ENCODE data around the gene MRAS. TPM values are rescaled to one million over a fixed set of nuclear protein-coding genes. Genes with fewer than 3 reads are reported as not detected.

Gene MRAS
- total and polyA plus RNA-seq, 3 experiments from 2014 or later = 0.28 to 0.38 (median 0.38) TPM

- Histone ChIP-seq H3K4me1 (ENCODE audit: insufficient read depth, low read length) (peaks cover 7% of the 10 kb centered on the region), H3K4me3 (ENCODE audit: low read length) (no peak overlapping the region), H3K27ac (ENCODE audit: low read depth, low read length) (no peak overlapping the region), H3K27me3 (ENCODE audit: insufficient read depth, low read length, poor library complexity, severe bottlenecking) (no peaks in the 10 kb centered on the region), H3K9me3 (ENCODE audit: low read length) (no peaks in the 10 kb centered on the region), H3K36me3 (ENCODE audit: insufficient read depth, low read length) (no peaks in the 10 kb centered on the region)
- H3K4me1 Mint-ChIP-seq = peaks cover 21 to 30% (median 28%) of the 10 kb centered on the region in 3 donors
- DNase-seq = no peak
- peak overlapping the region in 6 of 8 donors; percentile 26 to 98 (median 64) for H3K27ac Mint-ChIP-seq
- POLR2A ChIA-PET = no interaction called here
- CTCF ChIA-PET = interaction anchor here (1.0 to 1.8 kb wide), 3 partner anchors 15 to 144 kb away, joined by 3 to 4 read pairs (median 4); partner anchors contain the start of gene ARMC8
- no peaks in the 10 kb centered on the region for H3K9me3 Mint-ChIP-seq
- peaks cover 0 to 4% of the 10 kb centered on the region in 2 donors for H3K27me3 Mint-ChIP-seq
- H3K4me3 Mint-ChIP-seq = peak overlapping the region in 4 of 7 donors; percentile 3 to 95 (median 44)
- H3K36me3 Mint-ChIP-seq = peaks cover 0 to 5% (median 0%) of the 10 kb centered on the region in 3 donors
Observed at GRCh38 chr3:138331143-138331894, 17.1 kb upstream of the MRAS start.

GRCh38 chr3:138332472-138333073, 15.8 kb upstream of the MRAS start:
- Mint-ChIP-seq H3K27ac (peak overlapping the region in 5 of 8 donors; percentile 4 to 86 (median 55)), H3K27me3 (peaks cover 0 to 4% of the 10 kb centered on the region in 2 donors), H3K36me3 (peaks cover 0 to 5% (median 0%) of the 10 kb centered on the region in 3 donors), H3K4me3 (peak overlapping the region in 1 of 7 donors; percentile 74), H3K4me1 (peaks cover 21 to 30% (median 27%) of the 10 kb centered on the region in 3 donors), H3K9me3 (no peaks in the 10 kb centered on the region)
- peak in 1 of 5 donors; percentile 10 for DNase-seq
- CTCF ChIA-PET = interaction anchor here (1.1 kb wide), 1 partner anchor 9 kb away, joined by 3 read pairs; no protein-coding TSS in a partner anchor
- H3K9me3 ChIP-seq (ENCODE audit: low read length) = no peaks in the 10 kb centered on the region
- no peaks in the 10 kb centered on the region for H3K36me3 ChIP-seq (ENCODE audit: insufficient read depth, low read length)
- POLR2A ChIA-PET = no interaction called here
- peaks cover 7% of the 10 kb centered on the region for H3K4me1 ChIP-seq (ENCODE audit: insufficient read depth, low read length)
- H3K27ac ChIP-seq (ENCODE audit: low read depth, low read length) = no peak overlapping the region
- no peak overlapping the region for H3K4me3 ChIP-seq (ENCODE audit: low read length)
- no peaks in the 10 kb centered on the region for H3K27me3 ChIP-seq (ENCODE audit: insufficient read depth, low read length, poor library complexity, severe bottlenecking)

GRCh38 chr3:138334608-138335007, 13.8 kb upstream of the MRAS start:
- peaks cover 0 to 2% of the 10 kb centered on the region in 2 donors for H3K27me3 Mint-ChIP-seq
- POLR2A ChIA-PET = no interaction called here
- Histone ChIP-seq H3K4me1 (ENCODE audit: insufficient read depth, low read length) (no peaks in the 10 kb centered on the region), H3K4me3 (ENCODE audit: low read length) (no peak overlapping the region), H3K27me3 (ENCODE audit: insufficient read depth, low read length, poor library complexity, severe bottlenecking) (no peaks in the 10 kb centered on the region), H3K36me3 (ENCODE audit: insufficient read depth, low read length) (no peaks in the 10 kb centered on the region), H3K27ac (ENCODE audit: low read depth, low read length) (no peak overlapping the region), H3K9me3 (ENCODE audit: low read length) (no peaks in the 10 kb centered on the region)
- no peaks in the 10 kb centered on the region for H3K9me3 Mint-ChIP-seq
- peaks cover 0 to 2% (median 1%) of the 10 kb centered on the region in 3 donors for H3K36me3 Mint-ChIP-seq
- no peak for DNase-seq
- CTCF ChIA-PET = no interaction called here
- peak overlapping the region in 1 of 8 donors; percentile 7 for H3K27ac Mint-ChIP-seq
- peaks cover 9 to 13% (median 10%) of the 10 kb centered on the region in 3 donors for H3K4me1 Mint-ChIP-seq
- no peak overlapping the region for H3K4me3 Mint-ChIP-seq

GRCh38 chr3:138336454-138336999, 11.9 kb upstream of the MRAS start:
- Histone ChIP-seq H3K27me3 (ENCODE audit: insufficient read depth, low read length, poor library complexity, severe bottlenecking) (no peaks in the 10 kb centered on the region), H3K27ac (ENCODE audit: low read depth, low read length) (no peak overlapping the region), H3K9me3 (ENCODE audit: low read length) (no peaks in the 10 kb centered on the region), H3K36me3 (ENCODE audit: insufficient read depth, low read length) (no peaks in the 10 kb centered on the region), H3K4me1 (ENCODE audit: insufficient read depth, low read length) (no peaks in the 10 kb centered on the region), H3K4me3 (ENCODE audit: low read length) (no peak overlapping the region)
- no peaks in the 10 kb centered on the region for H3K9me3 Mint-ChIP-seq
- ChIA-PET CTCF (interaction anchor here (1.3 kb wide), 1 partner anchor 9 kb away, joined by 4 read pairs; no protein-coding TSS in a partner anchor), POLR2A (no interaction called here)
- no peak overlapping the region for H3K27ac Mint-ChIP-seq
- H3K4me1 Mint-ChIP-seq = peaks cover 3 to 6% (median 3%) of the 10 kb centered on the region in 3 donors
- no peak for DNase-seq
- peaks cover 0 to 2% of the 10 kb centered on the region in 2 donors for H3K27me3 Mint-ChIP-seq
- H3K4me3 Mint-ChIP-seq = no peak overlapping the region
- H3K36me3 Mint-ChIP-seq = peaks cover 0 to 1% (median 0%) of the 10 kb centered on the region in 3 donors

GRCh38 chr3:138338244-138338643, 10.1 kb upstream of the MRAS start:
- no peaks in the 10 kb centered on the region for H3K9me3 ChIP-seq (ENCODE audit: low read length)
- no peak overlapping the region for H3K27ac ChIP-seq (ENCODE audit: low read depth, low read length)
- no peak overlapping the region for H3K4me3 ChIP-seq (ENCODE audit: low read length)
- POLR2A ChIA-PET = no interaction called here
- no peaks in the 10 kb centered on the region for H3K36me3 ChIP-seq (ENCODE audit: insufficient read depth, low read length)
- Mint-ChIP-seq H3K4me1 (no peaks in the 10 kb centered on the region), H3K4me3 (no peak overlapping the region), H3K36me3 (peaks cover 0 to 1% (median 0%) of the 10 kb centered on the region in 3 donors), H3K27me3 (peaks cover 2% of the 10 kb centered on the region in 2 donors), H3K9me3 (no peaks in the 10 kb centered on the region), H3K27ac (no peak overlapping the region)
- DNase-seq = no peak
- CTCF ChIA-PET = no interaction called here
- H3K4me1 ChIP-seq (ENCODE audit: insufficient read depth, low read length) = no peaks in the 10 kb centered on the region
- H3K27me3 ChIP-seq (ENCODE audit: insufficient read depth, low read length, poor library complexity, severe bottlenecking) = no peaks in the 10 kb centered on the region

GRCh38 chr3:138338811-138339210, 9.6 kb upstream of the MRAS start:
- ChIA-PET CTCF (no interaction called here), POLR2A (no interaction called here)
- peaks cover 0 to 1% (median 0%) of the 10 kb centered on the region in 3 donors for H3K36me3 Mint-ChIP-seq
- no peak overlapping the region for H3K27ac ChIP-seq (ENCODE audit: low read depth, low read length)
- no peak for DNase-seq
- peaks cover 2 to 3% of the 10 kb centered on the region in 2 donors for H3K27me3 Mint-ChIP-seq
- no peaks in the 10 kb centered on the region for H3K4me1 ChIP-seq (ENCODE audit: insufficient read depth, low read length)
- H3K9me3 ChIP-seq (ENCODE audit: low read length) = no peaks in the 10 kb centered on the region
- no peak overlapping the region for H3K4me3 Mint-ChIP-seq
- no peaks in the 10 kb centered on the region for H3K36me3 ChIP-seq (ENCODE audit: insufficient read depth, low read length)
- no peak overlapping the region for H3K4me3 ChIP-seq (ENCODE audit: low read length)
- H3K27me3 ChIP-seq (ENCODE audit: insufficient read depth, low read length, poor library complexity, severe bottlenecking) = no peaks in the 10 kb centered on the region
- no peaks in the 10 kb centered on the region for H3K9me3 Mint-ChIP-seq
- H3K27ac Mint-ChIP-seq = no peak overlapping the region
- no peaks in the 10 kb centered on the region for H3K4me1 Mint-ChIP-seq

GRCh38 chr3:138340511-138340910, 7.9 kb upstream of the MRAS start:
- Histone ChIP-seq H3K4me1 (ENCODE audit: insufficient read depth, low read length) (no peaks in the 10 kb centered on the region), H3K4me3 (ENCODE audit: low read length) (no peak overlapping the region), H3K27ac (ENCODE audit: low read depth, low read length) (no peak overlapping the region), H3K27me3 (ENCODE audit: insufficient read depth, low read length, poor library complexity, severe bottlenecking) (no peaks in the 10 kb centered on the region), H3K36me3 (ENCODE audit: insufficient read depth, low read length) (no peaks in the 10 kb centered on the region), H3K9me3 (ENCODE audit: low read length) (no peaks in the 10 kb centered on the region)
- no peaks in the 10 kb centered on the region for H3K4me1 Mint-ChIP-seq
- peaks cover 0 to 1% (median 0%) of the 10 kb centered on the region in 3 donors for H3K36me3 Mint-ChIP-seq
- H3K27me3 Mint-ChIP-seq = peaks cover 4 to 12% of the 10 kb centered on the region in 2 donors
- no peak for DNase-seq
- no peak overlapping the region for H3K27ac Mint-ChIP-seq
- POLR2A ChIA-PET = no interaction called here
- CTCF ChIA-PET = interaction anchor here (0.7 to 1.1 kb wide), 2 partner anchors 12 to 144 kb away, joined by 3 read pairs; no protein-coding TSS in a partner anchor
- peaks cover 0 to 1% (median 0%) of the 10 kb centered on the region in 5 donors for H3K9me3 Mint-ChIP-seq
- no peak overlapping the region for H3K4me3 Mint-ChIP-seq

GRCh38 chr3:138344754-138345153, 3.6 kb upstream of the MRAS start:
- Mint-ChIP-seq H3K27me3 (peaks cover 35 to 42% of the 10 kb centered on the region in 2 donors), H3K27ac (no peak overlapping the region), H3K9me3 (peaks cover 0 to 1% (median 0%) of the 10 kb centered on the region in 5 donors), H3K4me1 (peaks cover 7 to 13% (median 11%) of the 10 kb centered on the region in 3 donors), H3K4me3 (no peak overlapping the region), H3K36me3 (no peaks in the 10 kb centered on the region)
- no peaks in the 10 kb centered on the region for H3K9me3 ChIP-seq (ENCODE audit: low read length)
- H3K27me3 ChIP-seq (ENCODE audit: insufficient read depth, low read length, poor library complexity, severe bottlenecking) = no peaks in the 10 kb centered on the region
- no peaks in the 10 kb centered on the region for H3K4me1 ChIP-seq (ENCODE audit: insufficient read depth, low read length)
- H3K27ac ChIP-seq (ENCODE audit: low read depth, low read length) = no peak overlapping the region
- no peak for DNase-seq
- H3K4me3 ChIP-seq (ENCODE audit: low read length) = no peak overlapping the region
- POLR2A ChIA-PET = no interaction called here
- H3K36me3 ChIP-seq (ENCODE audit: insufficient read depth, low read length) = no peaks in the 10 kb centered on the region
- CTCF ChIA-PET = interaction anchor here (1.1 to 1.2 kb wide), 2 partner anchors 8 to 16 kb away, joined by 3 to 4 read pairs; no protein-coding TSS in a partner anchor
